GF-D8 (cell line): Measurements from ENCODE around the gene NTRK3.

Source experiments
- DNase-seq: peaks from one replicate; lab custom pipeline; 2025; lab: John Stamatoyannopoulos, UW

Gene NTRK3

GRCh38 chr15:88120026-88120425, 136.5 kb downstream of the NTRK3 start:
- DNase-seq, result no peak

- DNase-seq, result no peak
These were observed 137.8 kb downstream of the NTRK3 start for GRCh38 chr15:88118741-88119140.

- DNase-seq, result no peak
These were observed 138.5 kb downstream of the NTRK3 start for GRCh38 chr15:88118035-88118434.

- no peak for DNase-seq
These were observed 140.9 kb downstream of the NTRK3 start for GRCh38 chr15:88115486-88116152.

- DNase-seq, result no peak
These were observed 142.8 kb downstream of the NTRK3 start for GRCh38 chr15:88113613-88114308.

- DNase-seq, result no peak
These were observed 147.5 kb downstream of the NTRK3 start for GRCh38 chr15:88108991-88109390.

GRCh38 chr15:88108477-88108876, 148.1 kb downstream of the NTRK3 start:
- no peak for DNase-seq

- DNase-seq, result no peak
These were observed 150.5 kb downstream of the NTRK3 start for GRCh38 chr15:88106074-88106473.

- DNase-seq, result no peak
These were observed 152.2 kb downstream of the NTRK3 start for GRCh38 chr15:88104357-88104756.

GRCh38 chr15:88100181-88100580, 156.4 kb downstream of the NTRK3 start:
- DNase-seq, result no peak

- no peak for DNase-seq
These were observed 158.2 kb downstream of the NTRK3 start for GRCh38 chr15:88098361-88098760.

- no peak for DNase-seq
These were observed 165.0 kb downstream of the NTRK3 start for GRCh38 chr15:88091444-88092016.

- DNase-seq, result no peak
These were observed 166.0 kb downstream of the NTRK3 start for GRCh38 chr15:88090481-88091011.

- no peak for DNase-seq
These were observed 166.8 kb downstream of the NTRK3 start for GRCh38 chr15:88089731-88090130.

- DNase-seq, result no peak
These were observed 167.4 kb downstream of the NTRK3 start for GRCh38 chr15:88089024-88089620.

GRCh38 chr15:88083811-88084760, 172.5 kb downstream of the NTRK3 start:
- no peak for DNase-seq

GRCh38 chr15:88080616-88081015, 175.9 kb downstream of the NTRK3 start:
- DNase-seq, result no peak

- DNase-seq, result no peak
These were observed 179.1 kb downstream of the NTRK3 start for GRCh38 chr15:88077296-88078020.

GRCh38 chr15:88076328-88076727, 180.2 kb downstream of the NTRK3 start:
- DNase-seq, result no peak

GRCh38 chr15:88075102-88075501, 181.4 kb downstream of the NTRK3 start:
- no peak for DNase-seq

- DNase-seq, result no peak
These were observed 182.2 kb downstream of the NTRK3 start for GRCh38 chr15:88074386-88074785.
